Upper lobe of right lung (tissue), 1 donor: ENCODE results near the gene SKI. TPM values are rescaled to one million over a fixed set of nuclear protein-coding genes. Genes with fewer than 3 reads are reported as not detected.

ENCODE experiments used
- ATAC-seq: fragments of 200-7000 bp; cut with Tn5 transposase; one replicate; pipeline ENCODE4 v1.9.1; 2020; ENCODE audit warnings: mild to moderate bottlenecking, moderate library complexity
- DNase-seq: peaks from one replicate; pipeline ENCODE4 v3.0.0-alpha.2; 2020
- H3K27ac ChIP-seq: fragments of 200-600 bp; one replicate; pipeline ENCODE4 v1.8.0; 2022
- H3K27me3 ChIP-seq: fragments of 200-600 bp; one replicate; pipeline ENCODE4 v1.8.0; 2022; ENCODE audit warnings: mild to moderate bottlenecking
- H3K36me3 ChIP-seq: fragments of 200-600 bp; one replicate; pipeline ENCODE4 v1.8.0; 2022
- H3K4me1 ChIP-seq: fragments of 200-600 bp; one replicate; pipeline ENCODE4 v1.8.0; 2022
- H3K4me3 ChIP-seq: fragments of 200-600 bp; one replicate; pipeline ENCODE4 v1.8.0; 2022; ENCODE audit warnings: mild to moderate bottlenecking
- H3K9me3 ChIP-seq: fragments of 200-600 bp; one replicate; pipeline ENCODE4 v1.8.0; 2022
- intact Hi-C: fragments of 100-400 bp; cut with DNase I; formaldehyde crosslinking; loops from one replicate; pipeline ENCODE4 v1.11.0; 2022
- total RNA-seq: library from RNA; stranded (reverse); fragmentation: NEBNext Ultra II Directional; extraction: Animal tissue kit (Norgen Biotek cat#: 25700); gene quantifications from one replicate; pipeline ENCODE4 v1.2.1, GENCODE V29; 2021
- TF ChIP-seq, protein P1 (sequence below): fragments of 200-600 bp; IDR thresholded peaks from one replicate; pipeline ENCODE4 v1.8.0; 2022; ENCODE audit warnings: antibody characterized with exemption
- donor health status: DM: no; HTN: yes; CAD: no; lungs with severe emphysema.

The SKI gene
- total RNA-seq, 1 donor from 2014 or later: 89.6 TPM

DNA sequence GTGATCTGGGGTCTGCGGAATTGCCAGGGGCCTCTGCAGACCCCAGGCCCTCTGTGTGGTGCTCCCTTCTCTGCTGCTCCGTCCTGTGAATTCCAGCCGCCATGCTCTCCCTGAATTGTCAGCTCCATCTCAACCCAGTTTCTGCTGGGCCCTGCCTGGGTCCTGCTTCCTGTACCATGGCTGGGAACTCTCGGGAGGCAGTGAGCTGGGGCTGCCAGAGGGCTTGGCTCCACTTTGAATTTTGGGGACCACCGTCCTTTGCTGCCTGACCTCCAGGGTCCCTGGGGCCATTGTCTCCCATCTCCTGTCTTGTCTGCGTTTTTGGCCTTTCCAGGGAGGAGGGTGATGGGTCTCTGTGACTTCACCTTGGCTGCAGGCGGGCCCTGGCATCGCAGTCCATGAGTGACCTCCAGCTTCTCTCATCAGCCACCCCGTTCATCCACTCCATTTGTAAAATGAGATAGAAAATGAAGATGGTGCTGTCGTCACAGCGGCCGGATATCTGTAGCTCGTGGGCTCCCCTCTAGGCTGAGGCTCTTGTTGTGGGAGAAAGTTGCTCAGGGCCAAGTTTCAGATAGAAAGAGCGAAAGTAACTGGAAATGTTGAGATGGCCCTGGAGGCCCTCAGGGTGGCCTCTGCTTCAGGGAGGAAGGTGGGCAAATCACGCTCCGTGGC, 38.3 kb downstream of the SKI start:
- intact Hi-C loops: no loop called here
- no peak for ATAC-seq
- H3K9me3 ChIP-seq: no peaks in the 10 kb centered on the region
- H3K27me3 ChIP-seq: no peaks in the 10 kb centered on the region
- no peak overlapping the region for H3K4me3 ChIP-seq
- TF ChIP-seq, protein P1, sequence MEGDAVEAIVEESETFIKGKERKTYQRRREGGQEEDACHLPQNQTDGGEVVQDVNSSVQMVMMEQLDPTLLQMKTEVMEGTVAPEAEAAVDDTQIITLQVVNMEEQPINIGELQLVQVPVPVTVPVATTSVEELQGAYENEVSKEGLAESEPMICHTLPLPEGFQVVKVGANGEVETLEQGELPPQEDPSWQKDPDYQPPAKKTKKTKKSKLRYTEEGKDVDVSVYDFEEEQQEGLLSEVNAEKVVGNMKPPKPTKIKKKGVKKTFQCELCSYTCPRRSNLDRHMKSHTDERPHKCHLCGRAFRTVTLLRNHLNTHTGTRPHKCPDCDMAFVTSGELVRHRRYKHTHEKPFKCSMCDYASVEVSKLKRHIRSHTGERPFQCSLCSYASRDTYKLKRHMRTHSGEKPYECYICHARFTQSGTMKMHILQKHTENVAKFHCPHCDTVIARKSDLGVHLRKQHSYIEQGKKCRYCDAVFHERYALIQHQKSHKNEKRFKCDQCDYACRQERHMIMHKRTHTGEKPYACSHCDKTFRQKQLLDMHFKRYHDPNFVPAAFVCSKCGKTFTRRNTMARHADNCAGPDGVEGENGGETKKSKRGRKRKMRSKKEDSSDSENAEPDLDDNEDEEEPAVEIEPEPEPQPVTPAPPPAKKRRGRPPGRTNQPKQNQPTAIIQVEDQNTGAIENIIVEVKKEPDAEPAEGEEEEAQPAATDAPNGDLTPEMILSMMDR: no peak
- H3K36me3 ChIP-seq: no peaks in the 10 kb centered on the region
- H3K27ac ChIP-seq: no peak overlapping the region
- DNase-seq: no peak
- H3K4me1 ChIP-seq: peaks cover 56% of the 10 kb centered on the region

DNA sequence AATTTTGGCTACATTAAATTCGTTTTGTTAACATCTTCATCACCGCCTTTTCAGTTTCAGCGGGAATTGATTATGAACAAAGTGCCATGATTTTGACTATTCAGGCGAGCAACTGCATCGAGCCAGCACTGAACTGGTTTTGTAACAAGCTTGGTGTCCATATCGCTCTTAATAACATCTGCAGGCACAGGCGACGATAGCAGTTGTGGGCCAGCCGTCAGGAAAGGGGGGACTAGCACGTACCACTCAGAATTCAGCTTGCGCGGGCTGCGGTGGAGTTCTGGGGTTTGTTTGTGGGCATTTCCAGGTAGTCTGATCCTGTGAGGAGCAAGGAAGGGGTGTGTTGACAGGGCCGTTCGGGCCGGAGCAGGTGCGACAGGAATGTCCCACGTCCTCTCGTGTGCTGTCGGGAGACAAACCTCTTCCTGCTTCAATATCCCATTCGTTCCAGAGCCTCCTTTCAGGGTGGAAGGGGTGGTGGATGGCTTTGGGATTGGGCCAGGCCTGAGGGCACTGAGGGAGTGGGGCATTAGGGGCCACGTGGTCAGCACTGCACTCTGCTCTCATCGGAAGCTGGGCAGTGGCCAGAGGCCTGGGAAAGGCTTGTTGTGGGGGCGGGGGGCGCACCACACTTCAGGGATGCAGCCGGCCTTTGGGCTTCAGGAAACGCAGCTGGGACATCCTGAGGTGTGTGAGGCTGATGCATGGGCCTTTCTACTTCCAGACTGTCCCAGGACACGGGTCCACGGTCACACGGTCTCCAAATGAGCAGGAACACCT, 39.1 kb downstream of the SKI start:
- peak; percentile 29 for ATAC-seq
- TF ChIP-seq, protein P1: no peak
- H3K27me3 ChIP-seq: no peaks in the 10 kb centered on the region
- peaks cover 64% of the 10 kb centered on the region for H3K4me1 ChIP-seq
- no peaks in the 10 kb centered on the region for H3K36me3 ChIP-seq
- no peak for DNase-seq
- intact Hi-C loops: no loop called here
- no peaks in the 10 kb centered on the region for H3K9me3 ChIP-seq
- H3K27ac ChIP-seq: no peak overlapping the region
- H3K4me3 ChIP-seq: no peak overlapping the region

DNA sequence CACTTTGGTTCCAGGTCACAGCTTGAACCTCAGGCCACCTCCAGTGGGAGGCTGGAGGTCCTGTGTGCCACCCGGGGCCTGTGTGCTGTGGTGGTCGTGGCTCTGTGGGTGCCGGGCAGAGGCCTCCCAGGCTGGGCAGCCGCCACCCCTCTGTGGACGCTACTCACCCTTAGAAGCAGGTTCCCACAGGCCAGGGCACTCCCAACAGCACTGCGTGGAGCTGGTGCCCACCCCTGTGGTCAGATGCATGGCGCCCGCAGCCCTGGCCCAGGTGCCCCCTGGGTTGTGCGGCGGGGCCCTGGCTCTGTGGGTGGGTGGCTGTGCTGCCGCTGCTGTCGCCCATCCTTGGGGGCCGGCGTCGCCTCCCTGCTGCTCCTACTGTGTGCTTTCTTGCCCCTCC, 39.7 kb downstream of the SKI start:
- no peak overlapping the region for H3K4me3 ChIP-seq
- intact Hi-C loops: no loop called here
- no peak overlapping the region for H3K27ac ChIP-seq
- TF ChIP-seq, protein P1: no peak
- H3K27me3 ChIP-seq: no peaks in the 10 kb centered on the region
- no peaks in the 10 kb centered on the region for H3K9me3 ChIP-seq
- DNase-seq (no peak), ATAC-seq (no peak)
- H3K4me1 ChIP-seq: peaks cover 69% of the 10 kb centered on the region
- H3K36me3 ChIP-seq: no peaks in the 10 kb centered on the region

DNA sequence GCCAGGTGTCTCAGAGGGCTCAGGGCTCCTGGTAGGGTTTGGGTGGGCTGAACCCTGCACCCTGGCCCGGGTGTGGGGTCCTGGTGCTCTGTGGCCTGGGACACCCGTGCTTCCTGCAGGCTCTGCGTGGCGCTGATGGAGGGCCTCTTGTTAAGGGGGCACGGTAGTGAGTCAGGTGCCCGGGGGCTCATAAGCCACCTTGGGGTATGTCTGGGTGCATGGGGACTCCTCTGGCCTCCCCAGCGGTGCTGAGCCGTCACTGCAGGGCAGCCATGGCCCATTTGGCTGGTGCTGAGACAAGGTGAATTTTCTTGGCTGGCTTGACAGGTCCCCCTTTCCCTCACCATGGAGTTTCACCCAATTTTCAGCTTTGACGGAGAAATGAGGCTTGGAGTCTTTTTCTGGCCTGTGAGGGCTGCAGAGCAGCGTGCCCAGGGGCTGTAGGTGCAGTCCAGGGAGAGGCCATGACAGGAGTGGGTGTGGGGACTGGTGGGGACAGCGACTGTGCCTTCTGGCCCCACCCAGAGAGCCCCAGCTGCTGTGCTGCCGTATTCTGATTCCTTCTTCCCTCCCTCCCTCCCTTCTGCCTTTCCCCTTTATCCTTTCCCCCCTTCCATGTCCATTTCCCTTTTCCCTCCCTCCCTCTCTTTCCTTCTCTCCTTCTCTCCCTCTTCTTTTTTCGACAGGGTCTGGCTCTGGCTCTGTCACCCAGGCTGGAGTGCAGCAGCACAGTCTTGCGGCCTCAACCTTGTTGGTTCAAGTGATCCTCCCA, 40.4 kb downstream of the SKI start:
- intact Hi-C loops: no loop called here
- TF ChIP-seq, protein P1: no peak
- Histone ChIP-seq H3K9me3 (no peaks in the 10 kb centered on the region), H3K27me3 (no peaks in the 10 kb centered on the region), H3K4me1 (peaks cover 70% of the 10 kb centered on the region), H3K36me3 (no peaks in the 10 kb centered on the region), H3K27ac (no peak overlapping the region), H3K4me3 (no peak overlapping the region)
- ATAC-seq: no peak
- DNase-seq: no peak

DNA sequence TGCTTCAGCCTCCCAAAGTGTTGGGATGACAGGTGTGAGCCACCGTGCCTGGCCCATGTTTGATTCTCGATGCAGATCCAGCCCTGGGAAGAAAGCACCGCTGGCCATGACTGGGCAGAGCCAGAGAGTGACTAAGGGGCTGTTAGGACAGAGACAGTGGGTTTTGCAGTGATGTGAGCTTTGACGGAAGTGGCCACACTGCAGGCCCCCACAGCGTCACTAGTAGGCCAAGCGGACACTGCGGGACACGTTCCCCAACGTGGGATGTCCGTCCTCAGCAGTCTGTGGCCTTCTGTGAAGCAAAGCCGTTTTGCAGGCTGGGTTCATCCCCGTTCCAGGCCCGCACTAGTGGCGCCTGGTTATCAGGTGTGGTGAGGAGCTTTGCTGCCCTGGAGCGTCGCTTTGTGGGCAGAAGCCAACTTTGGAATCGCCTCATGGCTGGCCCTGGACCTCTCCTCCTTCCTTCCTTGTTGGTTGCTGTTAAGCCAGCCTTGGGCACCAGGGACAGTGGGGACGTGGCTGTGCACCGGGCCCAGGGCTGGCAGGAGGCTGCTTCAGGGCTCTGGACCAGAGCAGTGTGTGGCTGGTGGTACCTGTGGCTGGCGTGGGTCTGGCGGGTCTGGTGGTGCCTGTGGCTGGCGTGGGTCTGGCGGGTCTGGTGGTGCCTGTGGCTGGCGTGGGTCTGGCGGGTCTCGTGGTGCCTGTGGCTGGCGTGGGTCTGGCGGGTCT, 41.2 kb downstream of the SKI start:
- TF ChIP-seq, protein P1: no peak
- ATAC-seq: no peak
- no peak overlapping the region for H3K27ac ChIP-seq
- no peak for DNase-seq
- peaks cover 79% of the 10 kb centered on the region for H3K4me1 ChIP-seq
- H3K36me3 ChIP-seq: no peaks in the 10 kb centered on the region
- H3K9me3 ChIP-seq: no peaks in the 10 kb centered on the region
- intact Hi-C loops: no loop called here
- no peak overlapping the region for H3K4me3 ChIP-seq
- H3K27me3 ChIP-seq: no peaks in the 10 kb centered on the region
